ENCODE measurements around the gene GPR161. TPM values are rescaled to one million over a fixed set of nuclear protein-coding genes. Genes with fewer than 3 reads are reported as not detected.

GPR161 gene
- total RNA-seq, 1 donor from 2014 or later = 16.4 TPM

- Histone ChIP-seq H3K36me3 (ENCODE audit: control insufficient read depth, insufficient read depth, low read length) (no peaks in the 10 kb centered on the region), H3K4me3 (ENCODE audit: low read depth, low read length) (no peak overlapping the region), H3K27me3 (ENCODE audit: control insufficient read depth, insufficient read depth, low read length) (no peaks in the 10 kb centered on the region)
- TF ChIP-seq, protein P1, sequence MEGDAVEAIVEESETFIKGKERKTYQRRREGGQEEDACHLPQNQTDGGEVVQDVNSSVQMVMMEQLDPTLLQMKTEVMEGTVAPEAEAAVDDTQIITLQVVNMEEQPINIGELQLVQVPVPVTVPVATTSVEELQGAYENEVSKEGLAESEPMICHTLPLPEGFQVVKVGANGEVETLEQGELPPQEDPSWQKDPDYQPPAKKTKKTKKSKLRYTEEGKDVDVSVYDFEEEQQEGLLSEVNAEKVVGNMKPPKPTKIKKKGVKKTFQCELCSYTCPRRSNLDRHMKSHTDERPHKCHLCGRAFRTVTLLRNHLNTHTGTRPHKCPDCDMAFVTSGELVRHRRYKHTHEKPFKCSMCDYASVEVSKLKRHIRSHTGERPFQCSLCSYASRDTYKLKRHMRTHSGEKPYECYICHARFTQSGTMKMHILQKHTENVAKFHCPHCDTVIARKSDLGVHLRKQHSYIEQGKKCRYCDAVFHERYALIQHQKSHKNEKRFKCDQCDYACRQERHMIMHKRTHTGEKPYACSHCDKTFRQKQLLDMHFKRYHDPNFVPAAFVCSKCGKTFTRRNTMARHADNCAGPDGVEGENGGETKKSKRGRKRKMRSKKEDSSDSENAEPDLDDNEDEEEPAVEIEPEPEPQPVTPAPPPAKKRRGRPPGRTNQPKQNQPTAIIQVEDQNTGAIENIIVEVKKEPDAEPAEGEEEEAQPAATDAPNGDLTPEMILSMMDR (IDR thresholded peaks at IDR 0.05; ENCODE audit: insufficient read depth, low read length, poor library complexity, severe bottlenecking) = no peak
- no peak for DNase-seq (ENCODE audit: low read depth)
Measured at GRCh38 chr1:168088511-168089325, 48.0 kb downstream of the GPR161 start.

DNA sequence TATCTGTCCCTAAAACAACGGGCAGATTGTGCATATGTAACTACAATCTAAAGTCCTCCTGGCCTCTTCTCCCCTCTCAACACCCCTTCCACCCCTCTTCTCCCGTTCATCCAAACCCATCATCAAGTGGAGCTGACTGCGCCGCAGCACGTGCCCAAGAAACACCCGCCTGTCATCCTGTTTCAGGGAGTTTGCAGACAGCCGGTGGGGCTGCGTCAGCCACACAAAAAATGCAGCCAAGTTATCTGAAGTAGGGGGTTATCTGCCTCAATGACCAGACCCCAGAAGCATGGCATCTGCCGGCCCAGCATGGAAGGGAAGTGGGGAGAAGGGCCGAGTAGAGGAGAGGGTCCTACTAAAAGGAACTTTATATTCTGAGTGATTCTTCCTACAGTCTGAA, 49.0 kb downstream of the GPR161 start:
- TF ChIP-seq, protein P1 (IDR thresholded peaks at IDR 0.05; ENCODE audit: insufficient read depth, low read length, poor library complexity, severe bottlenecking) = no peak
- no peak overlapping the region for H3K4me3 ChIP-seq (ENCODE audit: low read depth, low read length)
- no peaks in the 10 kb centered on the region for H3K27me3 ChIP-seq (ENCODE audit: control insufficient read depth, insufficient read depth, low read length)
- no peak for DNase-seq (ENCODE audit: low read depth)
- H3K36me3 ChIP-seq (ENCODE audit: control insufficient read depth, insufficient read depth, low read length) = no peaks in the 10 kb centered on the region

DNA sequence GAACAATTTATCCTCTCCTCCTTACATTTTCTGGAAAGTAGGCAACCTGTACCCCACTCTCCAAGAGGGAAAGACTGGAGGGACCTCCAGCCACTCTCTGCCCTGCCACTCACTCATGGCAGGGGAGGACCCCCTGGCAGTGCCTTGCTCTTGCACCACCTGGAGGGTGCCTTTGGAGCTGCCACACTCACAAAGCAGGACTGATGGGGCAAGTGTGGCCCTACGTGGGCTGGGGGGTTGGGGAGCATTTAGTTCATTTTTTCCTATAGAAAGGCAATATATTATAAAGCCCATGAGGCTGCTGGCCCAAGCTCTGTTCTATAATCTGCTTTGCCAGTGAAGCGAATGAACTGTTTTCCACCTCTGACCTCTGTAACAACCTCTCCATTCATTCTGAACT, 50.3 kb downstream of the GPR161 start:
- H3K4me3 ChIP-seq (ENCODE audit: low read depth, low read length) = no peak overlapping the region
- TF ChIP-seq, protein P1 (IDR thresholded peaks at IDR 0.05; ENCODE audit: insufficient read depth, low read length, poor library complexity, severe bottlenecking) = no peak
- H3K36me3 ChIP-seq (ENCODE audit: control insufficient read depth, insufficient read depth, low read length) = no peaks in the 10 kb centered on the region
- no peak for DNase-seq (ENCODE audit: low read depth)
- no peaks in the 10 kb centered on the region for H3K27me3 ChIP-seq (ENCODE audit: control insufficient read depth, insufficient read depth, low read length)

GRCh38 chr1:168085401-168085872, 51.3 kb downstream of the GPR161 start:
- H3K4me3 ChIP-seq (ENCODE audit: low read depth, low read length) = no peak overlapping the region
- no peaks in the 10 kb centered on the region for H3K27me3 ChIP-seq (ENCODE audit: control insufficient read depth, insufficient read depth, low read length)
- no peaks in the 10 kb centered on the region for H3K36me3 ChIP-seq (ENCODE audit: control insufficient read depth, insufficient read depth, low read length)
- TF ChIP-seq, protein P1 (IDR thresholded peaks at IDR 0.05; ENCODE audit: insufficient read depth, low read length, poor library complexity, severe bottlenecking) = no peak
- no peak for DNase-seq (ENCODE audit: low read depth)

- TF ChIP-seq, protein P1 (IDR thresholded peaks at IDR 0.05; ENCODE audit: insufficient read depth, low read length, poor library complexity, severe bottlenecking) = peak; percentile 92
- DNase-seq (ENCODE audit: low read depth) = no peak
Measured at GRCh38 chr1:168084396-168085231, 52.1 kb downstream of the GPR161 start.

More at GRCh38 chr1:168084396-168085231, 52.1 kb downstream of the GPR161 start:
- Histone ChIP-seq H3K4me3 (ENCODE audit: low read depth, low read length) (no peak overlapping the region), H3K36me3 (ENCODE audit: control insufficient read depth, insufficient read depth, low read length) (no peaks in the 10 kb centered on the region), H3K27me3 (ENCODE audit: control insufficient read depth, insufficient read depth, low read length) (no peaks in the 10 kb centered on the region)

Measured in kidney epithelial cell (primary cell).